ENCODE results near the gene SLC26A3.

Gene SLC26A3

DNA sequence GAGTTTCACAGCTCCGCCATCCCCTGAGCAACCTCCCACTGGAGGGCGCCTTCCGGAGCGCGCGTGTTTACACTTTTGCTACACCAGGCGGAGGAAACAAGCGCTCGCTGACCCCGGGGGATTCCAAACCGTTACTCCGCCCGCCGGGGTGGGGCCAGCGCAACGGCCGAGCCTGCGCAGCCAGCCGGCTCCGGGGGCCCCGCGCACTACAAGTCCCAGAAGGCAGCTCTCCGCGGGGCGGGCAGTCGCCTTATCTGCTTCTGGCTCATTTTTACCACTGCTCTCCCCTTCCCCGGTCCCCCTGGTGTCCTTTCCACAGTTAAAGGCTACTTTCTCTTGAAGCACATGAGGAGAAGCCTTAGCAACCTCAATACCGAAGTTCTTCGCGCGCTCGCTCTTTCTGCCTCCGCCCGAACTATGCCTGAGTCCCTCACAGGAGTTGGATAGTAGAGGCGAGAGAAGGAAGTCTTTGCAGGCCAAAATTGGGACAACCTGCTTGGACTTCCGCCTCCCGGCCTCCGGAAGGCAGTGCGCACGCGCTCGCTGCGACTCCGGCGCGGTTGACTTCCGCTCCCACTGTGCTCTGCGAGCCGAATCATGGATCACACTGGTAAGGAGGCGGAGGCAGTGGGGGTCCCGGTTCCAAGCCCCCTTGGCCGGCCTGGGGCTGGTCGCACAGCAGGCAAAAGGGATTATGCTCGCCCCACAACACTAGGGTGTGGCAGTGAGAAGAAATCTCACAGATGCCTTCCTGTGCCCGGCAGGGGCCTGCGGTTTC, 59.3 kb downstream of the SLC26A3 start, which contains the start of gene CBLL1:
Gene CBLL1 (plus strand): TSS at position 576 of the 778 bp plus-strand sequence. CDS start 22 bp downstream, at position 598.
- peak; percentile 86 for DNase-seq

DNA sequence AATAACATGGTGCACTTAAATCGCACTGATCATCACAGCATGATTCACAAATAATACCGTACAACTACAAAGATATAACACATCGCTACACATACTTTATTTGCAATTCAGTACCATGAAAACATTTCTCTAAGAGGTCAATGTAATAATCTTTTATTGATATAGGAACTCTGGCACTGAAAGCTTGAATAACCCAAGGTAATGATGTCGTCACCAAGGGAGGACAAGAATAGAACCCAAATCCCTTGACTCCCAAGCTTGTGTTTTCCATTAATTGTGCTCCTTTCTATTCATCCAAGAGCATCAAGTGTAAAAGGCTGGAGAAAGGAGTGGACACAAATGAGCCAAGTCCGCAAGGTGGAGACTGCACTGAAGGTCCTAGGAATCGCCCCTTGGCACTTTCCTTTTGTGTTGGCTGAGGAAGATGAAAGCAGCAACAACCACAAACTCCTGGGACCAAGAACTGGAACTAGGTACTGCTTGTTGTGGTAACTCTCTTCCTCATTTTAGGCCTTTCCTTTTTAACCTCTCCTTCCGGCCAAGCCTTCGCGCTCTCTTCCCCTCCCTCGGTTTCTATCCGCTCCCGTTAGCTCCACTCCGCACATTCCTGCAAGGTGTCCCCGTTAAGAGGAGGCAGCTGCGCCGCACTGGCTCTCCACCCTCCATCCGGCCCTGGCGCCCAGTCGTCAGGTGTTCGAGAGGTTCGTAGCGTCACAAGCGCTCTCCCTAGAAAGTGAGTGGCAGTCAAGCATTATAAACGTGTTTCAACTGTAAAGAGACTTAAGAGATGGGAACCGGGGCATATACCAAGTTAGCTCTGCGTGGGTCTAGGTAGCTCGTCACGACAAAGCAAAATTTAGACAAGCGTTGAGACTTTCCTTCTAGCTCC, 60.1 kb downstream of the SLC26A3 start:
- DNase-seq, result peak; percentile 13

DNA sequence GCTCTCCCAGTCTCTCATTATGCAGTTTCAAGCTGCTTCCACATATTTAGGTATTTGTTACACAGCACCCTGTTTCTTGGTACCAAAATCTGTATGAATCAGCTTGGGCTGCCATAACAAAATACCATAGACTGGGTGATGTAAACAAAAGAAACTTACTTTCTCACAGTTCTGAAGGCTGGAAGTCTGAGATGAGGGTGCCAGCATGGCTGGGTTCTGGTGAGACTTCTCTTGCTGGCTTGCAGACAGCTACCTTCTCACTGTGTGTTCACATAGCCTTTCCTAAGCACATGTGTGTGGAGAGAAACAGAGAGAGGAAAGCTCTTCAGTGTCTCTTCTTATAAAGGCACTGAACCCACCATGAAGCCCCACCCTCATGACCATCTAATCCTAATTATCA, 74.7 kb downstream of the SLC26A3 start:
- no peak for DNase-seq

DNA sequence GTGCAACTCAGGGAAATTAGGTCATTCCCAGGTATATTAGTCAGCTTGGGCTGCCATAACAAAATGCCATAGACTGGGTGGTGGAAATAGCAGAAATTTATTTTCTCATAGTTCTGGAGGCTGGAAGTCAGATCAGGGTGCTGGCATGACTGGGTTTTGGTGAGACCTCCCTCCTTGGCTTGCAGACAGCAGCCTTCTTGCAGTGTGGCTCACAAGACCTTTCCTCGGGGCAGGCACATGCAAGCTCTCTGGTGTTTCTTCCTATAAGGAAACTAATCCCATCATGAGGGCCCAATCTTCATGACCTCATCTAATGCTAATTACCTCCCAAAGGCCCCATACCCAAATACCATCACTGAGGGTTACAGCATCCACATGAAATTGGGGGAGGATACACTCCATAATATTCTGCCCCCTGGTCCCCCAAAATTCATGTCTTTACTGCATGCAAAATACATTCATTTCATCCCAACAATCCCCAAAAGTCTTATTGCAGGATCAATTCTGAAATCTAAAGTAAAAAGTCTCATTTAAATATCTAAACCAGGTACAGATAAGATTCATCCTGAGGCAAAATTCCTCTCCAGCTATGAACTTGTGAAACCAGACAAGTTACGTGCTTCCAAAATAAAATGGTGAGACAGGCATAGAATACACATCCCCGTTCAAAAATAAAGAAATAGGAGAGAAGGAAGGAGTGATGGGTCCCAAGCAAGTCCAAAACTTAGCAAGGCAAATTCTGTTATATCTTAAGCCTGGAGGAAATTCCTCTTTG, 76.5 kb downstream of the SLC26A3 start:
- no peak for DNase-seq

DNA sequence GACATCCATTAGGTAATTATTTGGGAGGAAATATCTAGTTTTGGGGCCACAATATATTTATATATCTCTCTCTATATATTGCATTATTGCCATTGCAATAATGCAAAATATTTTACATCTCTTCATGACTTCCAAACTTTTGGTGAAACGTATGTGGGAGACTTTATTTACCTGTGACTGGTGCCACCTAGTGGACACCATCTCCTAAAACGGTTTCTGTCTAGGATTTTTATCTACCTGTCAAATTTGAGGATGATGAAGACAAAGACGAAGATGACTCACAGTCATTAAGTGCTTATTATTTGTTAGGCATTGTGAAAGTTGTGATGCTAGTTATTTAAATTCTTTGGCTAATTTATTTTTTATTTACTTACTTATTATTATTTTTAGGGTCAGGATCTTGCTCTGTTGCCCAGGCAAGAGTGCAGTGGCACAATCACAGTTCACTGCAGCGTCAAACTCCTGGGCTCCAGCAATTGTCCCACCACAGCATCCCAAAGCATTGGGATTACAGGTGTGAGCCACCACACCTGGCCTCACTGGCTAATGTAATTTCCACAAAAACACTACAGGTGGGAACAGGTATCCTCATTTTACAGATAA, 77.8 kb downstream of the SLC26A3 start:
- DNase-seq, result no peak

DNA sequence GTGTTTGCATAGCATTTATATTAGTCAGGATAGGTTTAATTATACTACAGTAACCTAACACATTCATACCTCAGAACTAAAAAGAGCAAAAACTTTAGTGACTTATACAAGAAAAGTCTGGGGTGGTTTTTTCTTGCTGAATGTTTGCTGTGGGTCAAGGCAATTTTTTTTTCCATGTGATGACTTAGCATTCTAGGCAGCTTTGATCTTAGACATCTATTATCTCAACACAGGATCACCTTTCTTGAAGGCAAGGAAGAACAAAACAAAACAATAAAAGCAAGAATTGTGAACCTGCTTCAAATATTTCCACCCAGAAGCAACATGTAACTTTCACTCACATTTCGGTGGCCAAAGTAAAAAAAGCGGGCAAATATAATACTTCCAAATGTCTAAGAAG, 79.8 kb downstream of the SLC26A3 start:
- no peak for DNase-seq

DNA sequence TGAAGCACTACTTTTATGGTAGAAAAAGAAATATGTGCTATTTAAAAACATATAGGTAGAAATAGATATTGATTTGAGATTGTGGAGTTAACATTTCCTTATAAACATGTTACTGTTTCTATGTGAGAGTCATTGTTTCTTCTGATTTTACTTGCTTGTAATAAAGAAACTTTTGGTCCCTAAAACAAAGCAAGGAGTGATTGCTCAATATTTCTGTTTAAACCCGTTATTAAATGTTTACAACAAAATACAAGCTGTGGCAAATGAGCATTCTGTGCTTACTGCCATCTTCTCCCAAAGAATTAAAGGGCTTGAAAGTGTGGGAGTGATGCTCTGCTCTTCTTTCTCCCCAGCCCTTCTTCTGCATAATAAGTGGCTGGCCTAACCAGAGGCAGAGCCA, 81.7 kb downstream of the SLC26A3 start:
- no peak for DNase-seq

DNA sequence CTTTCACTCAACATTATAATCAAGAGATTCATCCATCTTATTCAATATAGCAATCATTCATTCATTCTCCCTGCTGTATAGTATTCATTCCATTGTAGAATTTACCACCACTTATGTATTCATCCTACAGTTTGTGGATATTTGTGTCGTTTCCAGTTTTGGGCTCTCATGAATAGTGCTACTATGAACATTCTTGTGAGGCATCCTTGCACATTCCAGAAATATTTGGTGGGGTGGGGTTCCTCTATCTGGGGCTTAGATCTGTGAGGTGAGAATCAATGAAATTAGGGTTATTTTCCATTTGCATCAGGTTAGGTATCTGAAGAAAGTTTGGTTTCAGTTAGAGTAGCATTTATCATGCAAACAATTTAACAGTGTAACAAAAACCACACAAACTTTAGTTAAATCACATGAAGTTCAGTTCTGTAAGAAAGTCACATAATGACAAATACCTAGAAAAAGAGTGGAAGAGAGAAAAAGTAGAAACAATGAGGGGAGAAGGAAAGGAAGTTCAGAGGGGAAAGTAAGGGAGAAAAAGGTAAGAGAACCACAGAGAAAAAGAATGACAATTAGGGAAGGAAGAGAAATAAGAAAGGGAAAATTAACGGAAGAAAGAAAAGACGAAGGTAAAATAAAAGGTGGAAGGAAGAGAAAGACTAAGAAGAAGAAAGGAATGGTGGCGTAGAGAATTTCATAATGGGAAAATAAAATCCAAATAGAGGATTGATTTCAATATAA, 84.4 kb downstream of the SLC26A3 start:
- no peak for DNase-seq

DNA sequence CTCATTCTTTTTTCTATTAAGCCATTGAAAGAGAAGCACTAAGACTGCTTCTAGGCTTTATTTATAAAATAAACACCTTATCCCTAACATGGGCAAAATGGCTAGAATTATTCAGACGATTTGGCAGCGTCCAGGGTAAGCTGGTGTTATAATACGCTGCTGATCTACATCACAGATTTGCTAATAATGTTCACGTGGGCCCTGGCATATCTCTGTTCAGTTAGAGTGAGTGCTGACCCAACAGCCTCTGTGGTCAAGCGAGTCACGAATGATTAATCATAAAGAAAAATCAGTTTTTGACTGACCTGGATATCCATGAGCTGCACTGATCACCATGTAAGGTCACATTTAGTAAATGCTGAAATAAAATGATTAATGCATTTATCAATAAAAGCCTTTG, 87.5 kb downstream of the SLC26A3 start:
- DNase-seq, result no peak

All from cortex of kidney (tissue), 1 donor.